Tibial nerve (tissue), 4 donors: ENCODE data around the gene ACTR1A.

ENCODE experiments used
- EP300 ChIP-seq, 2 donors: sonication (generic); formaldehyde crosslinking; IDR thresholded peaks; one replicate each; pipeline ENCODE4 v1.6.1; 2017; ENCODE audit warnings: antibody characterized with exemption in 2 of 2, mild to moderate bottlenecking in 1 of 2
- TF ChIP-seq, protein P1 (sequence below), 5 experiments: fragments of 200-600 bp in 3 of 5; fragments of 450-650 bp in 2 of 5; sonication (generic) in 3 of 5; IDR thresholded peaks; one replicate each; pipeline ENCODE4 v1.5.1; 2016 to 2019; ENCODE audit warnings: antibody characterized with exemption in 5 of 5, mild to moderate bottlenecking in 3 of 5, moderate library complexity in 2 of 5

DNA sequence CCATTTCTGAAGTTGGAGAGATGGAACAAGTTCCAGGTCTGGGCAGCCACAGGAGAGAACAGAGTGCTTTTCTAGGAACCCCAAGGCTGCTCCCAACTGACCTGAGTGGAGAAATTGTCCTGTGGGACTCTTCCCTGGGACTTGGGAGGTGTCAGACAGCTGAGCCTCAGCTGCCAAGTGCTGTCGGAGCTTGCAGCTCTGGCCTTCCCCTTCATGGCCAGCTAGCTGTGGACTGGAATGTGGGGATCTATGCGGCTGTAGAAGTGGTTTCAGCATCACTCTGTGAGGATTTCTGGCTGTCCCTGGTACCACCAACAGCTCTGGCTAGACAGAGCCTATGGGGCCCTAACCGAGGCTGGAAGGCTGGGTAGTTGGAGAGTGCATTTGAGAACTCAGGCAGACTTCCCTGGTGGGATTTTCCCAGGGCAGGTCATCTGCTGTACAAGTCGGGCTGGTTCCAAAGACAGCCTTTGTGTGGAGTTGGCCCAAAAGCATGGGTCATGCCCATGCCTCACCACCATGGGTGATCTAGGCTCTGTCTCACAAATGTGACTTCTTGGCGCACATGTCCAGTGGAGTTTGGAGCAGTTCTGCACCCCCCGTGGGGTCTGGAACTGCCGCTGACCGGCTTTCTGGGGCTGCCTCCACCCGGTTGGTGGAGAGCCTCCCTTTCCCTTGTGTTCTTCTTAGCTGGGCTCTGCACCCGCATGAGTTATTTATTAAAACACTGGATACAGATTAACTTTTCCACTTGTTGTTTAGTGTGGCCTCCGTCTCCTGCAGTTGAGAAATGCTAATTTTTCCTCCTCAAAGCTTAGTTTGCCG lies 12.2 kb upstream of the ACTR1A start:
- TF ChIP-seq, protein P1, sequence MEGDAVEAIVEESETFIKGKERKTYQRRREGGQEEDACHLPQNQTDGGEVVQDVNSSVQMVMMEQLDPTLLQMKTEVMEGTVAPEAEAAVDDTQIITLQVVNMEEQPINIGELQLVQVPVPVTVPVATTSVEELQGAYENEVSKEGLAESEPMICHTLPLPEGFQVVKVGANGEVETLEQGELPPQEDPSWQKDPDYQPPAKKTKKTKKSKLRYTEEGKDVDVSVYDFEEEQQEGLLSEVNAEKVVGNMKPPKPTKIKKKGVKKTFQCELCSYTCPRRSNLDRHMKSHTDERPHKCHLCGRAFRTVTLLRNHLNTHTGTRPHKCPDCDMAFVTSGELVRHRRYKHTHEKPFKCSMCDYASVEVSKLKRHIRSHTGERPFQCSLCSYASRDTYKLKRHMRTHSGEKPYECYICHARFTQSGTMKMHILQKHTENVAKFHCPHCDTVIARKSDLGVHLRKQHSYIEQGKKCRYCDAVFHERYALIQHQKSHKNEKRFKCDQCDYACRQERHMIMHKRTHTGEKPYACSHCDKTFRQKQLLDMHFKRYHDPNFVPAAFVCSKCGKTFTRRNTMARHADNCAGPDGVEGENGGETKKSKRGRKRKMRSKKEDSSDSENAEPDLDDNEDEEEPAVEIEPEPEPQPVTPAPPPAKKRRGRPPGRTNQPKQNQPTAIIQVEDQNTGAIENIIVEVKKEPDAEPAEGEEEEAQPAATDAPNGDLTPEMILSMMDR (IDR thresholded peaks at IDR 0.05), result no peak
- no peak for TF ChIP-seq EP300 (IDR thresholded peaks at IDR 0.05)
